Neural progenitor cell (in vitro differentiated cells): ENCODE data around the gene C1orf21. TPM values are rescaled to one million over a fixed set of nuclear protein-coding genes. Genes with fewer than 3 reads are reported as not detected.

Experiments
- DNase-seq: peaks from one replicate; pipeline ENCODE4 v3.0.0-alpha.2; 2016; ENCODE audit warnings: low spot score
- H2AFZ ChIP-seq: fragments of 200-600 bp; sonication (generic); replicated peaks from 2 replicates; pipeline ENCODE4 v1.6.1; 2016; ENCODE audit warnings: antibody characterized with exemption
- H3F3A ChIP-seq: fragments of 200-600 bp; sonication (generic); 2 replicates; pipeline ENCODE4 v1.6.1; 2016; ENCODE audit warnings: antibody characterized with exemption, low read depth
- H3K27ac ChIP-seq: fragments of 200-600 bp; sonication (generic); 2 replicates; pipeline ENCODE4 v1.5.1; 2016; ENCODE audit warnings: mild to moderate bottlenecking
- H3K27me3 ChIP-seq: fragments of 200-600 bp; sonication (generic); 2 replicates; pipeline ENCODE4 v1.6.1; 2016; ENCODE audit warnings: mild to moderate bottlenecking, moderate library complexity
- H3K36me3 ChIP-seq: fragments of 200-600 bp; sonication (generic); 2 replicates; pipeline ENCODE4 v1.5.1; 2016
- H3K4me1 ChIP-seq: fragments of 200-600 bp; sonication (generic); 2 replicates; pipeline ENCODE4 v1.6.1; 2016; ENCODE audit warnings: mixed run types
- H3K4me2 ChIP-seq: fragments of 200-600 bp; sonication (generic); 2 replicates; pipeline ENCODE4 v1.6.1; 2016
- H3K4me3 ChIP-seq: fragments of 200-600 bp; sonication (generic); 2 replicates; pipeline ENCODE4 v1.5.1; 2016
- H3K79me2 ChIP-seq: fragments of 200-600 bp; sonication (generic); 2 replicates; pipeline ENCODE4 v1.6.1; 2016; ENCODE audit warnings: low read depth
- H3K9ac ChIP-seq: fragments of 200-600 bp; sonication (generic); 2 replicates; pipeline ENCODE4 v1.6.1; 2016
- H3K9me3 ChIP-seq: fragments of 200-600 bp; sonication (generic); 2 replicates; pipeline ENCODE4 v1.5.1; 2016; ENCODE audit warnings: low read depth
- H4K20me1 ChIP-seq: fragments of 200-600 bp; sonication (generic); 2 replicates; pipeline ENCODE4 v1.6.1; 2016; ENCODE audit warnings: low read depth
- H3K27ac Mint-ChIP-seq: 3 replicates; pipeline ENCODE4 v1.8.0; 2021; ENCODE audit warnings: mixed read lengths
- H3K27me3 Mint-ChIP-seq: 2 replicates; pipeline ENCODE4 v1.8.0; 2022; ENCODE audit warnings: low read depth, mild to moderate bottlenecking, inconsistent platforms, moderate library complexity, mixed read lengths; ENCODE audit not compliant: insufficient read depth
- H3K36me3 Mint-ChIP-seq: 3 replicates; pipeline ENCODE4 v1.8.0; 2021; ENCODE audit warnings: mixed read lengths
- H3K4me1 Mint-ChIP-seq: 3 replicates; pipeline ENCODE4 v1.8.0; 2021; ENCODE audit warnings: mixed read lengths
- H3K4me3 Mint-ChIP-seq: 3 replicates; pipeline ENCODE4 v1.8.0; 2021; ENCODE audit warnings: mild to moderate bottlenecking, moderate library complexity, mixed read lengths
- H3K9me3 Mint-ChIP-seq: 3 replicates; pipeline ENCODE4 v1.8.0; 2020; ENCODE audit warnings: mixed read lengths
- CTCF ChIP-seq: fragments of 200-600 bp; sonication (generic); IDR thresholded peaks from 2 replicates; pipeline ENCODE4 v1.5.1; 2017; ENCODE audit warnings: antibody characterized with exemption, mild to moderate bottlenecking
- EZH2 ChIP-seq: fragments of 200-600 bp; sonication (generic); IDR thresholded peaks from 2 replicates; pipeline ENCODE4 v1.6.1; 2017; ENCODE audit warnings: antibody characterized with exemption, mild to moderate bottlenecking, moderate library complexity
- EZH2phosphoT487 ChIP-seq: fragments of 200-600 bp; sonication (generic); IDR thresholded peaks from 2 replicates; pipeline ENCODE4 v1.6.1; 2017; ENCODE audit warnings: antibody characterized with exemption
- total RNA-seq: library from RNA; depleted of rRNA; stranded (reverse); fragments of >200 nt; gene quantifications from 2 replicates; pipeline ENCODE4 v1.2.3, GENCODE V29; 2015; ENCODE audit warnings: low replicate concordance

Gene C1orf21
- total RNA-seq, 1 donor from 2014 or later = 117 TPM

- peak overlapping the region; percentile 85 for H3K27ac Mint-ChIP-seq
- H3K36me3 Mint-ChIP-seq = no peaks in the 10 kb centered on the region
- TF ChIP-seq EZH2 (no peak), EZH2phosphoT487 (no peak), CTCF (no peak)
- Histone ChIP-seq H3K4me1 (peaks cover 57% of the 10 kb centered on the region), H3K4me2 (no peak overlapping the region), H3K79me2 (peaks cover 97% of the 10 kb centered on the region), H3K9ac (no peak overlapping the region), H2AFZ (no peak overlapping the region), H4K20me1 (peaks cover 72% of the 10 kb centered on the region), H3F3A (peaks cover 39% of the 10 kb centered on the region), H3K27me3 (no peaks in the 10 kb centered on the region), H3K36me3 (no peaks in the 10 kb centered on the region), H3K4me3 (no peak overlapping the region), H3K9me3 (no peaks in the 10 kb centered on the region), H3K27ac (no peak overlapping the region)
- H3K4me3 Mint-ChIP-seq = no peak overlapping the region
- no peak for DNase-seq
- H3K9me3 Mint-ChIP-seq = no peaks in the 10 kb centered on the region
- H3K27me3 Mint-ChIP-seq = no peaks in the 10 kb centered on the region
- H3K4me1 Mint-ChIP-seq = peaks cover 38% of the 10 kb centered on the region
These were observed 17.3 kb downstream of the C1orf21 start for GRCh38 chr1:184403961-184404726.

GRCh38 chr1:184404727-184405027 lies 17.8 kb downstream of the C1orf21 start:
- TF ChIP-seq CTCF (no peak), EZH2phosphoT487 (no peak), EZH2 (no peak)
- peaks cover 97% of the 10 kb centered on the region for H3K79me2 ChIP-seq
- H3K27me3 Mint-ChIP-seq = no peaks in the 10 kb centered on the region
- H3K9me3 ChIP-seq = no peaks in the 10 kb centered on the region
- peaks cover 72% of the 10 kb centered on the region for H4K20me1 ChIP-seq
- no peaks in the 10 kb centered on the region for H3K36me3 ChIP-seq
- H2AFZ ChIP-seq = no peak overlapping the region
- peaks cover 57% of the 10 kb centered on the region for H3K4me1 ChIP-seq
- H3K27me3 ChIP-seq = no peaks in the 10 kb centered on the region
- H3K4me3 Mint-ChIP-seq = no peak overlapping the region
- no peak overlapping the region for H3K9ac ChIP-seq
- DNase-seq = no peak
- H3K4me1 Mint-ChIP-seq = peaks cover 42% of the 10 kb centered on the region
- no peaks in the 10 kb centered on the region for H3K9me3 Mint-ChIP-seq
- peak overlapping the region; percentile 85 for H3K27ac Mint-ChIP-seq
- no peaks in the 10 kb centered on the region for H3K36me3 Mint-ChIP-seq
- H3K4me2 ChIP-seq = no peak overlapping the region
- no peak overlapping the region for H3K27ac ChIP-seq
- H3F3A ChIP-seq = peaks cover 44% of the 10 kb centered on the region
- no peak overlapping the region for H3K4me3 ChIP-seq

- Histone ChIP-seq H4K20me1 (peaks cover 66% of the 10 kb centered on the region), H3K27ac (peak overlapping the region; percentile 45), H3K4me1 (peaks cover 59% of the 10 kb centered on the region), H3K9me3 (no peaks in the 10 kb centered on the region), H3K4me2 (peak overlapping the region; percentile 14), H3K79me2 (peaks cover 97% of the 10 kb centered on the region), H2AFZ (no peak overlapping the region), H3K4me3 (no peak overlapping the region), H3F3A (peaks cover 50% of the 10 kb centered on the region), H3K27me3 (no peaks in the 10 kb centered on the region), H3K9ac (no peak overlapping the region), H3K36me3 (no peaks in the 10 kb centered on the region)
- Mint-ChIP-seq H3K9me3 (no peaks in the 10 kb centered on the region), H3K27me3 (no peaks in the 10 kb centered on the region), H3K27ac (no peak overlapping the region), H3K36me3 (no peaks in the 10 kb centered on the region), H3K4me1 (peaks cover 42% of the 10 kb centered on the region), H3K4me3 (no peak overlapping the region)
- TF ChIP-seq EZH2 (no peak), CTCF (no peak), EZH2phosphoT487 (no peak)
- no peak for DNase-seq
These were observed 18.4 kb downstream of the C1orf21 start for GRCh38 chr1:184405094-184405800.
